Myometrial cell (primary cell): ENCODE measurements around the gene FAHD2A. TPM values are rescaled to one million over a fixed set of nuclear protein-coding genes. Genes with fewer than 3 reads are reported as not detected.

Source experiments
- total RNA-seq: library from RNA; depleted of rRNA; stranded (reverse); fragments of >200 nt; gene quantifications from 2 replicates; pipeline ENCODE4 v1.2.3, GENCODE V29; 2015

Gene FAHD2A, protein sequence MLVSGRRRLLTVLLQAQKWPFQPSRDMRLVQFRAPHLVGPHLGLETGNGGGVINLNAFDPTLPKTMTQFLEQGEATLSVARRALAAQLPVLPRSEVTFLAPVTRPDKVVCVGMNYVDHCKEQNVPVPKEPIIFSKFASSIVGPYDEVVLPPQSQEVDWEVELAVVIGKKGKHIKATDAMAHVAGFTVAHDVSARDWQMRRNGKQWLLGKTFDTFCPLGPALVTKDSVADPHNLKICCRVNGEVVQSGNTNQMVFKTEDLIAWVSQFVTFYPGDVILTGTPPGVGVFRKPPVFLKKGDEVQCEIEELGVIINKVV
- 25.1 and 36.7 TPM in 2 replicates for total RNA-seq

DNA sequence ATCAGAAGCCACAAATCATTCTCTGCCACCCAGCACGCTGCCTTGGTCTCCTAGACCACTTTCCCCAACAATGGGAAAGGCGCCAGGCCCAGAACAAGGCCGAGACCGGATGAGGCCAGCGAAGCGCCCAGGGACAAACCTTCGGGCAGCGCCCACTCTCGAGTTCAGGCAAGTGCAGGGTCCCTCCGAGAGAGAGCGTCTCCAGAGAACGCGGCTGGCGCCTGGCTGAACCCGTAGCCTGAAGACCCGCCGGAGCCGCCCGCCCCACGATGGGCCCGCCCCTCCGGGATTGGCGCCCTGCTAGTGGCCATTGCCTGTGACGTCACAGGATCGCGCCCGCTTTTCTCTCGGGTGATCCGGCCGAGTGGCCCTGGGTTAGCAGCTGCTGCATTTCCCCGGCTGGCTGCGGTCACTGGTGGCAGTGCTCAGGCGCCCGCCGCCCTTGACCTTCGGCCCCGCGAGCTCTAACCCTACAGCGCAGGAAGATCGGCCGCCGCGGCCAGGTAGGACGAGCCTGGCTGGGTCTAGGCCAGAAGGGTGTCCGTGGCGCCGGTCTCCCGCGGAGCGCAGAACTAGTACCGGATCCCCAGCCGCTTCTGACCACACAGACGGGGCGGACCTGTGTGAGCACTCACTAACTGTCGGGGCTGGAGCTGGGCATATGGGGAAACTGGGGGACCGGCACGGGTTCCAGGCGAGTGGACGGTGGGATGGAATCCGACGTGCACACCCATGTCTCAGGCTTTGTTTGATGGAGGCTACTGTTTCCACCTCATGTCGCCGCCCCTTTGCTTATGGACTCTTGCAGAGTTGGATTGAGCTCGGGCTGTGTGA lies at the start of gene FAHD2A:
Gene FAHD2A (plus strand): TSS at position 339 of the 834 bp plus-strand sequence. CDS start 2,851 bp downstream, outside the sequence.

Other genes starting within 250 kb of the FAHD2A start
- gene ZNF514, start 242.9 kb upstream of the FAHD2A start, total RNA-seq: 2.6 and 5.0 TPM in 2 replicates
- 2.8 and 3.5 TPM in 2 replicates for gene ZNF2, start 236.9 kb upstream of the FAHD2A start, total RNA-seq
- gene ZNF892, start 195.2 kb upstream of the FAHD2A start, total RNA-seq: 1.2 and 3.2 TPM in 2 replicates
- under 0.01 TPM in 1 of 2 replicates, not detected in the other for gene PROM2, start 128.3 kb upstream of the FAHD2A start, total RNA-seq
- gene KCNIP3, start 105.4 kb upstream of the FAHD2A start, total RNA-seq: 4.6 and 11.0 TPM in 2 replicates
- gene TRIM43B, start 82.0 kb downstream of the FAHD2A start, total RNA-seq: not detected in 2 replicates
- gene TRIM43, start 189.3 kb downstream of the FAHD2A start, total RNA-seq: not detected in 2 replicates